Lower leg skin (tissue), 3 donors: ENCODE results near the gene ARHGDIA.

Experiments used
- POLR2A ChIP-seq, 2 donors: fragments of 450-650 bp; IDR thresholded peaks; one replicate each; pipeline ENCODE4 v1.6.1; 2016 to 2017; ENCODE audit warnings: antibody characterized with exemption in 2 of 2, mild to moderate bottlenecking in 1 of 2, moderate library complexity in 1 of 2
- TF ChIP-seq, protein P1 (sequence below), 3 donors: fragments of 450-650 bp; IDR thresholded peaks; one replicate each; pipeline ENCODE4 v1.5.1; 2016; ENCODE audit warnings: antibody characterized with exemption in 3 of 3, mild to moderate bottlenecking in 3 of 3, moderate library complexity in 2 of 3

DNA sequence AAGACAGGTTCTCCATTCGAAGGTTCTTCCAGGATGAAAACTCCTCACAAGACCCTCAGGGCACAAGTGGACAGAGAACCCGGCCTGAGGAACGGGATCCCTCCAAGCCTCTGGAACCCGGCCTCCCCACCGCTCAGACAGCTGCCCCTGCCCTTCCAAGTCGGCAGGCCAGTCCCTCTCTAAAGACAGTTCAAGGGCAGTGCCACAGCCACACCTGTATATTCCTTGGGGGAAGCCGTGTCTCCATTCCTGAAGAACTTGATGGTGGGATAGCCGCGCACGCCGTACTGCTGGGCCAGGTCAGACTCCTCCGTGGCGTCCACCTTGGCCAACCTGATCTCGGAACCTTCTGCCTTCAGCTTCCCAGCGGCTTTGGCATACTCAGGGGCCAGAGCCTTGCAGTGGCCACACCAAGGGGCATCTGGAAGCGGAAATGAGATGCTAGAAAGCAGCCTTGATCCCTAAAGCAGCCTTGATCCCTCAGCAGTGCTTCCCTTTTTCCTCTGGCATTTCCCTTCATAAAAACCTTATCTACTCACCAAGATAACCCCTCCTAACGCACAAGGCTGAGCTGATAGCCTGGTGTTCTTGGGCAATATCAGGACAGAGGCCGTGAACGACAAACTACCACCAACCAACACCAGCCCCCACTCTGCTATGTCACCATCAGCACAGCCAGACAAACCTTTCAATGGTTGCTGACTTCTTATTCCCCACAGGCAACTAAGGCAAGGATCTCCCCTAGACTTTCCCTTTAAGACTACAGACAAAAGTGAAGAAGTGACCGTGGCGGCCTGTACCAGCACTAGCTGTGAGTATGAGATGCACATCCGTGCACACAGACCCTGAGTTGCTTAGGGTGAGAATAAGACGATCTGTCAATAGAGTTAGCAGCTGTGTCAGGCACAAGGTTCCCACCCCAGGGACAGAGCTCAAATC is 11.9 kb downstream of the ARHGDIA start:
- no peak for TF ChIP-seq POLR2A (IDR thresholded peaks at IDR 0.05)
- TF ChIP-seq, protein P1, sequence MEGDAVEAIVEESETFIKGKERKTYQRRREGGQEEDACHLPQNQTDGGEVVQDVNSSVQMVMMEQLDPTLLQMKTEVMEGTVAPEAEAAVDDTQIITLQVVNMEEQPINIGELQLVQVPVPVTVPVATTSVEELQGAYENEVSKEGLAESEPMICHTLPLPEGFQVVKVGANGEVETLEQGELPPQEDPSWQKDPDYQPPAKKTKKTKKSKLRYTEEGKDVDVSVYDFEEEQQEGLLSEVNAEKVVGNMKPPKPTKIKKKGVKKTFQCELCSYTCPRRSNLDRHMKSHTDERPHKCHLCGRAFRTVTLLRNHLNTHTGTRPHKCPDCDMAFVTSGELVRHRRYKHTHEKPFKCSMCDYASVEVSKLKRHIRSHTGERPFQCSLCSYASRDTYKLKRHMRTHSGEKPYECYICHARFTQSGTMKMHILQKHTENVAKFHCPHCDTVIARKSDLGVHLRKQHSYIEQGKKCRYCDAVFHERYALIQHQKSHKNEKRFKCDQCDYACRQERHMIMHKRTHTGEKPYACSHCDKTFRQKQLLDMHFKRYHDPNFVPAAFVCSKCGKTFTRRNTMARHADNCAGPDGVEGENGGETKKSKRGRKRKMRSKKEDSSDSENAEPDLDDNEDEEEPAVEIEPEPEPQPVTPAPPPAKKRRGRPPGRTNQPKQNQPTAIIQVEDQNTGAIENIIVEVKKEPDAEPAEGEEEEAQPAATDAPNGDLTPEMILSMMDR (IDR thresholded peaks at IDR 0.05) = no peak
